ENCODE results near the gene C1orf21.

C1orf21 gene

GRCh38 chr1:184473176-184473966, 86.5 kb downstream of the C1orf21 start:
- Histone ChIP-seq H3K9me2 (ENCODE audit: low read depth, low read length) (no peaks in the 10 kb centered on the region), H3K4me3 (ENCODE audit: low read depth, low read length, poor library complexity, severe bottlenecking) (no peak overlapping the region), H4K20me1 (ENCODE audit: insufficient read depth, low read length) (no peaks in the 10 kb centered on the region), H3K9ac (ENCODE audit: low read length) (no peak overlapping the region), H2AFZ (ENCODE audit: low read length) (no peak overlapping the region), H3K27ac (ENCODE audit: low read depth, low read length, poor library complexity, severe bottlenecking) (no peak overlapping the region), H3K9me3 (ENCODE audit: low read length) (no peaks in the 10 kb centered on the region), H3K36me3 (ENCODE audit: insufficient read depth, low read length) (no peaks in the 10 kb centered on the region), H3K4me2 (ENCODE audit: low read length) (no peak overlapping the region), H3F3A (ENCODE audit: insufficient read depth, low read length) (no peaks in the 10 kb centered on the region), H3K4me1 (ENCODE audit: insufficient read depth, low read length, severe bottlenecking) (no peaks in the 10 kb centered on the region), H3K79me2 (ENCODE audit: insufficient read depth, low read length) (no peaks in the 10 kb centered on the region), H3K27me3 (ENCODE audit: insufficient read depth, low read length) (no peaks in the 10 kb centered on the region)
- TF ChIP-seq, protein P1, sequence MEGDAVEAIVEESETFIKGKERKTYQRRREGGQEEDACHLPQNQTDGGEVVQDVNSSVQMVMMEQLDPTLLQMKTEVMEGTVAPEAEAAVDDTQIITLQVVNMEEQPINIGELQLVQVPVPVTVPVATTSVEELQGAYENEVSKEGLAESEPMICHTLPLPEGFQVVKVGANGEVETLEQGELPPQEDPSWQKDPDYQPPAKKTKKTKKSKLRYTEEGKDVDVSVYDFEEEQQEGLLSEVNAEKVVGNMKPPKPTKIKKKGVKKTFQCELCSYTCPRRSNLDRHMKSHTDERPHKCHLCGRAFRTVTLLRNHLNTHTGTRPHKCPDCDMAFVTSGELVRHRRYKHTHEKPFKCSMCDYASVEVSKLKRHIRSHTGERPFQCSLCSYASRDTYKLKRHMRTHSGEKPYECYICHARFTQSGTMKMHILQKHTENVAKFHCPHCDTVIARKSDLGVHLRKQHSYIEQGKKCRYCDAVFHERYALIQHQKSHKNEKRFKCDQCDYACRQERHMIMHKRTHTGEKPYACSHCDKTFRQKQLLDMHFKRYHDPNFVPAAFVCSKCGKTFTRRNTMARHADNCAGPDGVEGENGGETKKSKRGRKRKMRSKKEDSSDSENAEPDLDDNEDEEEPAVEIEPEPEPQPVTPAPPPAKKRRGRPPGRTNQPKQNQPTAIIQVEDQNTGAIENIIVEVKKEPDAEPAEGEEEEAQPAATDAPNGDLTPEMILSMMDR (IDR thresholded peaks at IDR 0.05; ENCODE audit: low read length) = no peak
- no peak for TF ChIP-seq EZH2 (IDR thresholded peaks at IDR 0.05; ENCODE audit: borderline replicate concordance, low read length)

DNA sequence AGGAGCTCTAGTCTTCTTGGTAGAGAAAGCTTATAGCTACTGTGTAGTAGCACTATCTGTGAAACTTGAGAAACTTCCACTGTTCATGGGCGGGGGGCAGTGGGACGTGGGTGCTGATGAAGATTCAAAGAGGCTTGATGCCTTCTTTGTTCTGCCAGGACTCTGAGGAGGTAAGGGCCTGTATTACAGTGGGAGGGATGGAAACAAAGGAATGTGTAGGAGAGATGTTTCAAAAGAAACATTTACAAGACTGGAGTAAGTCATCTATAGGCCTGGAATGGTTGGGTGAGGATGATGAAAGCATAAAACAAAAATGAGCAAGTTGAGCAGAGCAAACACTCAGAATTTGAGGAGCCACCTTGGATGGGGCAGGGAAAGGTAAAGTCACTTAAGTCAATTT, 89.4 kb downstream of the C1orf21 start:
- H3K9me3 ChIP-seq (ENCODE audit: low read length) = no peaks in the 10 kb centered on the region
- no peak for TF ChIP-seq EZH2 (IDR thresholded peaks at IDR 0.05; ENCODE audit: borderline replicate concordance, low read length)
- TF ChIP-seq, protein P1 (IDR thresholded peaks at IDR 0.05; ENCODE audit: low read length) = no peak
- H3K79me2 ChIP-seq (ENCODE audit: insufficient read depth, low read length) = no peaks in the 10 kb centered on the region
- H4K20me1 ChIP-seq (ENCODE audit: insufficient read depth, low read length) = no peaks in the 10 kb centered on the region
- no peak overlapping the region for H2AFZ ChIP-seq (ENCODE audit: low read length)
- H3K4me1 ChIP-seq (ENCODE audit: insufficient read depth, low read length, severe bottlenecking) = no peaks in the 10 kb centered on the region
- H3K27me3 ChIP-seq (ENCODE audit: insufficient read depth, low read length) = no peaks in the 10 kb centered on the region
- no peak overlapping the region for H3K4me2 ChIP-seq (ENCODE audit: low read length)
- no peak overlapping the region for H3K9ac ChIP-seq (ENCODE audit: low read length)
- H3K36me3 ChIP-seq (ENCODE audit: insufficient read depth, low read length) = no peaks in the 10 kb centered on the region
- no peak overlapping the region for H3K27ac ChIP-seq (ENCODE audit: low read depth, low read length, poor library complexity, severe bottlenecking)
- no peak overlapping the region for H3K4me3 ChIP-seq (ENCODE audit: low read depth, low read length, poor library complexity, severe bottlenecking)
- no peaks in the 10 kb centered on the region for H3K9me2 ChIP-seq (ENCODE audit: low read depth, low read length)
- H3F3A ChIP-seq (ENCODE audit: insufficient read depth, low read length) = no peaks in the 10 kb centered on the region

DNA sequence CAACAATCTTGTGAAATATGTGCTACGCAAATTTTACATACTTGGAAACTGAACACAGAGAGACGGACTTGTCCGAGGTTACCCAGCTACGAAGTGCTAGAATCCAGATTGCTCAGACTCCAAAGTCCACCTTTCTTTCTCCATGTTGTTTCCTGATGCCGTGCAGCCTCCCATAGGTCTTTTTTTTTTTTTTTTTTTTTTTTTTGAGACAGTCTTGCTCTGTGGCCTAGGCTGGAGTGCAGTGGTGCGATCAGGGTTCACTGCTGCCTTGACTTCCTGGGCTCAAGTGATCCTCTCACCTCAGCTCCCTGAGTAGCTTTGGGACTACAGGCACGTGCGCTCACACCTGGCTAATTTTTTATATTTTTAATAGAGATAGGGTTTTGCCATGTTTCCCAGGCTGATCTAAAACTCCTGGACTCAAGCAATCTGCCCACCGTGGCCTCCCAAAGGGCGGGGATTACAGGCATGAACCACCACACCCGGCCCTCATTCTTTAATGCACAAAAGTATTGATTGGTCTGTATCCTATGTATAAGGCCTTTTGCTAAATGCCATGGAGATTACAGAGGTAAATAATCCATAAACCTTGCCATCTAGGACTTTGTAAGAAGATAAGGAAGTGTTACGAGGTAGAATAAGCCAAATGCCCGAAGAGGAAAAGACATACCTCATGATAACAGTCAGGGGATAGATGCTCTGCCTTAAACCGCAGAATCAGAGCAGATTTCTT, 92.8 kb downstream of the C1orf21 start:
- H3K9me3 ChIP-seq (ENCODE audit: low read length) = no peaks in the 10 kb centered on the region
- H3K4me2 ChIP-seq (ENCODE audit: low read length) = no peak overlapping the region
- H2AFZ ChIP-seq (ENCODE audit: low read length) = no peak overlapping the region
- H3K9ac ChIP-seq (ENCODE audit: low read length) = no peak overlapping the region
- H3F3A ChIP-seq (ENCODE audit: insufficient read depth, low read length) = no peaks in the 10 kb centered on the region
- H3K36me3 ChIP-seq (ENCODE audit: insufficient read depth, low read length) = no peaks in the 10 kb centered on the region
- H3K27me3 ChIP-seq (ENCODE audit: insufficient read depth, low read length) = no peaks in the 10 kb centered on the region; the same call in 1 of the 2 replicates
- no peak for TF ChIP-seq EZH2 (IDR thresholded peaks at IDR 0.05; ENCODE audit: borderline replicate concordance, low read length)
- TF ChIP-seq, protein P1 (IDR thresholded peaks at IDR 0.05; ENCODE audit: low read length) = no peak
- H3K27ac ChIP-seq (ENCODE audit: low read depth, low read length, poor library complexity, severe bottlenecking) = no peak overlapping the region
- H3K9me2 ChIP-seq (ENCODE audit: low read depth, low read length) = no peaks in the 10 kb centered on the region
- no peaks in the 10 kb centered on the region for H3K79me2 ChIP-seq (ENCODE audit: insufficient read depth, low read length)
- H3K4me3 ChIP-seq (ENCODE audit: low read depth, low read length, poor library complexity, severe bottlenecking) = no peak overlapping the region
- no peaks in the 10 kb centered on the region for H3K4me1 ChIP-seq (ENCODE audit: insufficient read depth, low read length, severe bottlenecking)
- H4K20me1 ChIP-seq (ENCODE audit: insufficient read depth, low read length) = no peaks in the 10 kb centered on the region
